ENCODE data around the gene SYT9.

- TF ChIP-seq CTCF (IDR thresholded peaks at IDR 0.05; ENCODE audit: low read depth, low read length): no peak
- TF ChIP-seq POLR2A (IDR thresholded peaks at IDR 0.05; ENCODE audit: extremely low read depth, insufficient read length): no peak
Measured at GRCh38 chr11:7332451-7332850, 80.7 kb downstream of the SYT9 start.
